ENCODE results near the gene EFCAB5.
"Not testable (repeated sequence)": the region's sequence is repeated elsewhere in the genome, so short reads cannot be mapped to it uniquely, and the experiment has no call there.

EFCAB5 gene

DNA sequence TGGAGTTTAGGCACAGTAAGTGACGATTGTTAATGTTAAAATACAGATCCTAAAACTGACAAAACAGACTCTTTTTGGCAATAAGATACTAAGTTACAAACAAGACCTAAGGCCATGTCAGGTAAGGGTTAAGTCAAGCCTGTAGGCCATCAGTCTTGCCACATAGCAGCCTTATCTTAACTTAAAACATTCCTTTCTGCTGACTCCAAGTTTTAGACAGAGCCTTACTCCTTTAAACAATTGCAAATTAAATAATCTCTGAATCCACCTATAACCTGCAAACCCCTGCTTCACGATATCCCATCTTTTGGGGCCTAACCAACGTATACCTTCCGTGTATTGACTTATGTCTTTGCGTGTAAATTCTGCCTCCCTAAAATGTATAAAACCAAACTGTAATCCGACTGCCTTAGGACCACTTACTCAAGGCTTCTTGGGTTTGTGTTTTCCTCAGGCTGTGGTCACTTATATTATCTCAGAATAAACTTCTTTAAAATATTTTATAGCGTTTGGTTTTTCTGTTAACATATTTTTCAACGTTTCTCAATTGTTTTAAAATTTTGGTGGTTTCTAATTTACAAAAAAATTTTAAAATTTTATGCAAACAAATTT, 64.4 kb downstream of the EFCAB5 start:
- no peak for DNase-seq (ENCODE audit: low read depth in 3 of 3)

DNA sequence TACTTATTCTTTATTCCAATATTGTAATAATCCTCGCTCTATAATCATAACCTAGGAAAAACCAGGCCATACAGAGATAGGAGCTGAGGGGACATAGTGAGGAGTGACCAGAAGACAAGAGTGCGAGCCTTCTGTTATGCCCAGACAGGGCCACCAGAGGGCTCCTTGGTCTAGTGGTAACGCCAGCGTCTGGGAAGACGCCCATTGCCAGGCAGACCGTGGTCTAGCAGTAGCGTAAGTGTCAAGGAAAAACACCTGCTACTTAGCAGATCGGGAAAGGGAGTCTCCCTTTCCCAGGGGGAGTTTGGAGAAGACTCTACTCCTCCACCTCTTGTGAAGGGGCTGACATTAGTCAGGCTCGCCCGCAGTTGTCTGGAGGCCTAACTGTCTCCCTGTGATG, 70.5 kb downstream of the EFCAB5 start:
- not testable (repeated sequence) for DNase-seq (ENCODE audit: low read depth in 3 of 3)

DNA sequence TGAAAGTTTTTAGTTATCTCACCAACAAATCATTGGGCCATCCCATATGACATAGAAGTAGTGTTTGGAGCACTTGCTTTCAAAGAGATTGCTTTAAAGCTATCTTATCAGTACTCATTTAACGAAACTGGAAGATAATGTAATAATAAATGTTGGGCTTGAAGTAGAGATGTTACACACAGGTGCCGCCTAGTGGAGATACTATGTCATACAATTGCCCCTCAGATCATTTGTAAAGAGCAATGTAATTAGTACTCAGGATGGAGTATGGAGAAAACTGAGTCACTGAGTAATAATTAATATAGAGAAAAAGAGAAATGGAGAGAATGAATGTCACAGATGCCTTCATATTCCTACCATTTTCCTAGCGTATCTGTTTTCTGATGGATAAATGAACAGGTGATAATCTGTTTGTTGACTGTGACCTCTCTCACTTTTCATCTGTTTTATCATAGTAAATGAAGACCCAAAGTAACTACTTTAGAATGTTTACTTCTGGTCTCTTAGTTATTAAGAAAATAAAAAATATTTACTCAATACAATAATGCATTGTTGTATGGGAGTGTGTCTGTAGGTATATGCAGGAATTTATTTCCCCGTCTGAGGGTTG, 80.4 kb downstream of the EFCAB5 start:
- DNase-seq (ENCODE audit: low read depth in 3 of 3) = peak in 1 of 3 experiments; percentile 5

DNA sequence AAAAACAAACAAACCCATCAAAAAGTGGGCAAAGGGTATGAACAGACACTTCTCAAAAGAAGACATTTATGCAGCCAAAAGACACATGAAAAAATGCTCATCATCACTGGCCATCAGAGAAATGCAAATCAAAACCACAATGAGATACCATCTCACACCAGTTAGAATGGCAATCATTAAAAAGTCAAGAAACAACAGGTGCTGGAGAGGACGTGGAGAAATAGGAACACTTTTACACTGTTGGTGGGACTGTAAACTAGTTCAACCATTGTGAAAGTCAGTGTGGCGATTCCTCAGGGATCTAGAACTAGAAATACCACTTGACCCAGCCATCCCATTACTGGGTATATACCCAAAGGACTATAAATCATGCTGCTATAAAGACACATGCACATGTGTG, 83.9 kb downstream of the EFCAB5 start:
- not testable (repeated sequence) for DNase-seq (ENCODE audit: low read depth in 3 of 3)

DNA sequence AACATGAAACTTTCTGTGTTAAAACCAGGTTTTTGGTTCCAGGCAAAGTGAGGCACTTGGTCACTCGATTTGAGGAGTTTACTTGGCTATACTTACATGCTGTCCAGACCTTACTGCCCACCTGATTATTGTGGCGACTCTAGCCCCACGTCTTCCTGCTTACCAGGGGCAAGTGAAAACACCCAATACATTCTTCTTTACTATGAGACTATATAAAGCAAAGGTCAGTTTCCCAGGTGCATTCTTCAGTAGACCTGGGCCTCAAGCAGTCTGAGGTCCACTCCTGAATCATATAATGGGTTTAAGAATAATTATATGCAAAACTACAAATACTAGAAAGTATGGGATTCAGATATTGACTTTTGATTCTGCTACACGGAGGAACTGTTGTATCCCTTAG, 86.2 kb downstream of the EFCAB5 start:
- DNase-seq (ENCODE audit: low read depth in 3 of 3) = no peak

DNA sequence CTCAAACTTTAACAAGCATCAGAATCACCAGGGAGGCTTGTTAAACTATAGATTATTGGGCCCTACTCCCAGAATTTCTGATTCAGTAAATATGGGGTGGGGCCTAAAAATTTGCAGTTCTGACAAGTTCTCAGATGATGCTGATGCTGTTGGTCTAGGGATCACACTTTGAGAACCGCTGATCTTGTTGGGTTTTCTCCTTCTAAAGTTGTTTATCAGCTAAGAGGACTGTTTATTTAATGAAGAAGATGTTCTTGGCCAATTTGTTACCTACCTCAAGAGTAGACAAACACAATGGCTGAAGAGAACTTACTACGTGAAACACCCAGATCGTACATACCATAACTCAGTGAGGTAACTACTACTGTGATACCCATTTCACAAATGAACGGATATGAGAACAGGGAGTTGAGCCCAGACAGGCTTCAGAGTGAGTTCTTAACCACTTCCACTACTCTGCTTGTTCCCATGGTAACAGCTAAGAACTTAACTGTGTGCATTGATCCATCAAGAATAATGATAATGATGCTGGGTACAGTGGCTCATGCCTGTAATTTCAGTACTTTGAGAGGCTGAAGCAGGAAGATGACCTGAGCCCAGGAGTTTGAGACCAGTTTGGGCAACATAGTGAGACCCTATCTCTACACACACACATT, 89.9 kb downstream of the EFCAB5 start:
- no peak for DNase-seq (ENCODE audit: low read depth in 3 of 3)

DNA sequence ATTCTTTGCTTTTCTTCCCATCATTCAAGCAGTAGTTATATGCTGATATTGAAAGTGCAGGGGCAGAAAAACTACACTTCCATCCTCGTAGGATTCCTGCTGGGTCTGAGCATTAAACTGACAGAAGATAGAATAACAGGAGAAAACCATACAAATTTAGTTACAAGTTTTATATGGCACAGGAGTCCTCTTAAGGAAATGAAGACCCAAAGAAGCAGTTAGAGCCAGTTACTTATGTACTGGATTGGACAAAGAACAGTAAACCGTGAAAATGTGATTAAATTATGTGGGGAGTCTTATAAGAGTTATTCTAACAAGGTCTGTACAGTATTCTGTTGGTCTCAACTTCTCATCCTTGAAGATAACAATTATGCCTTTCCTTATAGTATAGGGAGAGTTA, 93.9 kb downstream of the EFCAB5 start:
- no peak for DNase-seq (ENCODE audit: low read depth in 3 of 3)

DNA sequence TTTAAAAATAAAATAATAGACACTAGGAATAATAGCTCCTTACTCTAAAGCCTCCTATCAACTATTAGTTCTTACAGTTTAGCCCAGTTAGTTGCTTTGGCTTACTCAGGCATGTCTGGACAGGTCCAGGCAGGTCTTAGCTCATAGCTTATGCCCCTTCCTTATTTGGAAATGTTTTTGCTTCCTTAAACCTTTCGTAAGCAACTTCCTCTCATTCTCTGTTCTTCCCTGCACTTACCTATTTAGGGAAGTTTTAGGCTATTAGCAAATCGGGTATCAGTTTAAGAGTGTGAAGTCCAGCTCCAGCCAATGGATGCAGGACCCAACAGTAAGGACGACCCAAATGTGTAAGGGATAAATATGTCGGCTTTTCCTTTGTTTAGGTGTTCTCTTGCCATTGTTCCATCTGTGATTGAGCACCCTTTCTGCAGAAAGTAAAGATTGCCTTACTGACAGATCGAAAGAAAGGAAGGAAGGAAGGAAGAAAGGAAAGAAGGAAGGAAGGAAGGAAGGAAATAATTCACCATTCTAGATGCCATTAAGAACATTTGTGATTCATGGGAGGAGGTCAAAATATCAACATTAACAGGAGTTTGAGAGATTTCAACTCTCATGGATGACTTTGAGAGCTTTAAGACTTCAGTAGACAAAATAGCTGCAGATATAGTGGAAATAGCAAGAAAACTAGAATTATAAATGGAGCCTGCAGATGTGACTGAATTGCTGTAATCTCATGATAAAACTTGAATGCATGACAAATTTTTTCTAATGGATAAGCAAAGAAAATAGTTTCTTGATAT, 99.5 kb downstream of the EFCAB5 start:
- not testable (repeated sequence) for DNase-seq (ENCODE audit: low read depth in 3 of 3)

DNA sequence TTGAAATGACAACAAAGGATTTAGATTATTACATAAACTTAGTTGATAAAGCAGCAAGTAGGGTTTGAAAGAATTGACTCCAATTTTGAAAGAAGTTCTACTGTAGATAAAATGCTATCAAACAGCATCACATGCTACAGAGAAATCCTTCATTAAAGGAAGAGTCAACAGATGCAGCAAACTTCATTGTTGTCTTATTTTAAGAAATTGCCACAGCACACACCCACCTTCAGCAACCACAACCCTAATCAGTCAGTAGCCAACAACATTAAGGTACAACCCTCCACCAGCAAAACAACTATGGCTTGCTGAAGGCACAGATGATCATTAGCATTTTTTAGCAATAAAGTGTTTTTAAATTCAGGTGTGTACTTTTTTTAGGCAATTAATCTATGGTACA, 100.1 kb downstream of the EFCAB5 start:
- no peak for DNase-seq (ENCODE audit: low read depth in 3 of 3)

DNA sequence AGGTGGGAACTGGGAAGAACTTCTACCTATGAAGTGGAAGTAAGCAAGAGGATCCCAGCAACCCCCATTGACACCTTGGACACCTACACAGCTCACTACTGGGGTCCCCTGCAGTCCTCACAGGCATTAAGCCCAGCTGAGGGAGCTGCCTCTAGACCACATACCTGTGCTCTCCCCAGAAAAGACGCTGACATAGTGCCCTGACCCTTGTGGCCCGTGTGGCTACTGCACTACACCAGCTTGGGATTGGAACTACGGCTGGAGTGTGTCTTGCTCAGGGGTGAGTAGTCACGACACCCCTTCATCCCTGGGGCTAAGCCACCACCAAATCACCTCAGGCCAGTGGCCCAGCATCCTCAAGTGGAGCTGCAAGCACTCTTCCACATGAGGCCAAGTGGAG, 120.9 kb downstream of the EFCAB5 start:
- DNase-seq (ENCODE audit: low read depth in 3 of 3) = no peak

DNA sequence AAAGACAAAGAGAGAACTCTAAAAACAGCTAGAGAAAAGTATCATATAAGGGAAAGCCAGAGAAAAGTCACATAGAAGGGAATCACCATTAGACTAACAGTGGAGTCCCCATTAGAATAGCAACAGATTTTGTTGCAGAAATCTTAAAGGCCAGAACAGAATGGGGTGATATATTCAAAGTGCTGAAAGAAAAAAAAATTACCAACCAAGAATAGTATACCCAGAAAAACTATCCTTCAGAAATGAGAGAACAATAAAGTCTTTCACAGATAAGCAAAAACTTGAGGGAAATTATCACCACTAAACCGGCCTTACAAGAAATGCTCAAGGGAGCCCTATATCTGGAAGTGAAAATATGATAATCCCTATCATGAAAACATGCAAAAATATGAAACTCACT, 123.3 kb downstream of the EFCAB5 start:
- no peak for DNase-seq (ENCODE audit: low read depth in 3 of 3)

DNA sequence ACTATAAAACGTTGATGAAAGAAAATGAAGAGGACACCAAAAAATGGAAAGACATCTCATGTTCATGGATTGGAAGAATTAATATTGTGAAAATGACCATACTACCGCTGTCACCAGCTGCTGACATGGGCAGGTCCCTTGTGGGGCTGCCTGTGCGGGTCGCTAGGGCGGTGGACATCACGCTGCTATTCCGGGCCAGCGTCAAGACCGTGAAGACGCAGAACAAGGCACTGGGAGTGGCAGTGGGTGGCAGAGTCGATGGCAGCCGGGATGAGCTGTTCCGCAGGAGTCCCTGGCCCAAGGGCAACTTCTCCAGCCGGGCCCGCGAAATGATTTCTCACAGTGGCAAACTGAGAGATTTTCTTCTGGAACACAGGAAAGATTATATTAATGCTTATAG, 127.0 kb downstream of the EFCAB5 start:
- no peak for DNase-seq (ENCODE audit: low read depth in 3 of 3)

DNA sequence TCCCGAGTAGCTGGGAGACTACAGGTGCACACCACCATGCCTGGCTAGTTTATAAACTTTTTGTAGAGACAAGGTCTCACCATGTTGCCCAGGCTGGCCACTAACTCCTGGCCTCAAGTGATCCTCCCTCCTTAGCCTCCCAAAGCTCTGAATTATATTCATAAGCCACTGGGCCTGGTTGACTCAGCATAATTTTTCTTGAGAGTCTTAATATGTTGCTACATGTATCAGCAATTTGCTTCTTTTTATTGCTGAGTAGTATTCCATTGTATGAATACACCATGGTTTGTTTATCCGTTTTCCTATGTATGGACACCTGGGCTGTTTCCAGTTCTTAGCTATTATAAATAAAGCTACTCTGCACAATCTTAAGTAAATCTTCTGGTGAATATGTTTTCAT, 132.8 kb downstream of the EFCAB5 start:
- no peak for DNase-seq (ENCODE audit: low read depth in 3 of 3)

DNA sequence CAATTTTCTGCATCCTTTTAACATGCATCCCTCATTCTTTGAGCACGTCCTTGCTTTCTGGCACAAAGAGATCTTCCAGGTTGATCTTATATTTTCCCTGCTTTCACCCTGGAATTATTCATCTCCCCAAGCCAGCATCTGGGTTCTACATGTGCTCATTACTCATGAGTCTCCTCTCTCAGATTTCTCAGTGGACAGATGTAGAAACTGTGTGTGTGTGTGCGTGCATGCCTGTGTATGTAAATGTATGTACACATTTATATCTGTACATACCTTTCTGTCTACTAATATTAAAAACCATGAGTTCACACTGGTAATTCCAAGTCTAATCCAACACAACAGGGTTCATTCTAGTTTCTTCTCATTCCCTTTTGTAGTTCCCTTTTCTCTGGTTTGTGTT, 133.3 kb downstream of the EFCAB5 start:
- no peak for DNase-seq (ENCODE audit: low read depth in 3 of 3)

DNA sequence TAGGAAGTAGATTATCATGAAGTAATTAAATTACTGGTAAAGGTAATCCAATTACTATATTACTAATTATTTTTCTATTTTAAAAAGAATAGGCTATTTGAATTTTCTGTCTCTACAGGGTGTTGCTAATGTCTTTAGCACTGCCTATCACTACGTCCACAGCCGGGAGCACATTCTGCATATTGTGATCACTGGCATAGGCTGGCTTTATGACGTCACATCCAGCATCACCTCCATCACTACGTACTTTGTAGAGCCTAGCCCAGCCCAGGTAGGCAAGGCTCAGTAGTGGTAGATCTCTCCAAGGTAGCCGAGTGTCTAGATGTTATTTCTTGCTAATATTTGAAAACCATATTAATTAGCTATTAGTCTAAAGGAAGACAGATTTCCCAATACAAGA, 141.3 kb downstream of the EFCAB5 start:
- DNase-seq (ENCODE audit: low read depth in 3 of 3) = no peak

DNA sequence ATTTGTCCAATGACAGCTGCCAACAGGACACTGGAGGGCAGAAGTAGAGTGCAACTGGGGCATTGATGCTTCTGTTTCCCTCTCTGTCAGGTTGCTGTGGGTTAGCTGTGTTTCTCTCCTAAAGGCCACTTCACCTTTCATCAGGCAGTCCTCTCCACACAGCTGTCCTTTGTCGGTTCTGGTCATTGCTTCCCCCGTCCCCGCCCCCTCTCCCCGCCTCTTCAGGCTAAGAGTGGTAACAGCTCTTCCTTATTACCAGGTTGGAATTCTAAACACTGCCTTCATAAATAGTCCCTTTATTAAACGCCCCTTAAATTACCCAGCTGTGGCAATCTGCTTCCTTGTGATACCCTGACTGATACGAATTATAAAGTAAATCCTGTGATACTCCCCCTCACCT, 143.4 kb downstream of the EFCAB5 start:
- no peak for DNase-seq (ENCODE audit: low read depth in 3 of 3)

DNA sequence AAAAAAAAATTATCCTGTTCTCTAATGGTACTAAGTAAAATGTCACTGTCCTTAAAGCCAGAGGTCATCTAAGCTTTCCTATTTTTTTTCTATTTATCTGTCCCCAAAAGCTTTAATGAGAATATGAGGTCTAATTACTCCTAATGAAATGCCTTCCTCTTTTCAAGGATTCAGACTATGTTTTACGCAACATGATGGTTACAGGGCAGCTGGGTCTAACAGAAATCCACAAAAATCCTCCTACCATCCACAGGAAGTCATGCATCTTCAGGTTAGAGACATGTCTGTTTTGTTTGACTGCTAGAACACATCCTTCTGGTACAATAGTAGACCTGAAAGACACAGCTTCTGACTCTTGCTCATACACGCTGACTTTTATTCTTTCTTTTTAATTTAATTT, 145.5 kb downstream of the EFCAB5 start:
- DNase-seq (ENCODE audit: low read depth in 3 of 3) = no peak

DNA sequence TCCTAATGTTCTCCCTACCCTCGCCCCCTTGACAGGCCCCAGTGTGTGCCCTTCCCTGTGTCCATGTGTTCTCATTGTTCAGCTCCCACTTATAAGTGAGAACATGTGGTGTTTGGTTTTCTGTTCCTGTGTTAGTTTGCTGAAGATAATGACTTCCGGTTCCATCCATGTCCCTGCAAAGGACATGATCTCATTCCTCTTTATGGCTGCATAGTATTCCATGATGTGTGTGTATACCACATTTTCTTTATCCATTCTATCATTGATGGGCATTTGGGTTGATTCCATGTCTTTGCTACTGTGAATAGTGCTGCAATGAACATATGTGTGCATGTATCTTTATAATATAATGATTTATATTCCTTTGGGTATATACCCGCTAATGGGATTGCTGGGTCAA, 146.0 kb downstream of the EFCAB5 start:
- DNase-seq (ENCODE audit: low read depth in 3 of 3) = not testable (repeated sequence)

DNA sequence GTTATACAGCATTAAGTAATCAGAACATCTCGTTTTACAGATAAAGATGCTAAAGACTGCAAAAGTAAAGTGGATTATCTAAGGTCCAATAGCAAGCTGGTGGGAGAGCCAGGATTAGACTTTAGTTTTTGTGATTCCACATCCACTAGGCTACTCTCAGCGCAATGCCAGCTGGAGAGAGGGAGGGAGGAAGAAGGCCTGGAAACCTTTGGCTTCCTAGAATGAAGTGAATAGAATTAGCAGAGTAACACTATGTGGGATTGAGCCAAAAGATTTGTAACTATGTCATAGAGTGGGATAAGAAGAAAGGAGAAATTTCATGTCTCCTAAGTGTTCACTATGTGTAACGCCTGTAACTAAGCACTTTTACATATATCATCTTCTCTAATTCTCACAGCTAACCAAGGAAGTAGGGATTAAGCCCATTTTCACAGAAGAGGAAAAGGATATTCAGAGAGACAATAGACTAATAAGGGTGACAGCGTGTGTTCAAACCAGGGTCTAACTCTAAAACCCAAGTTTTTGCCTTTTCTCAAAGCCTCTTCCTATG, 149.8 kb downstream of the EFCAB5 start:
- DNase-seq (ENCODE audit: low read depth in 3 of 3) = no peak

DNA sequence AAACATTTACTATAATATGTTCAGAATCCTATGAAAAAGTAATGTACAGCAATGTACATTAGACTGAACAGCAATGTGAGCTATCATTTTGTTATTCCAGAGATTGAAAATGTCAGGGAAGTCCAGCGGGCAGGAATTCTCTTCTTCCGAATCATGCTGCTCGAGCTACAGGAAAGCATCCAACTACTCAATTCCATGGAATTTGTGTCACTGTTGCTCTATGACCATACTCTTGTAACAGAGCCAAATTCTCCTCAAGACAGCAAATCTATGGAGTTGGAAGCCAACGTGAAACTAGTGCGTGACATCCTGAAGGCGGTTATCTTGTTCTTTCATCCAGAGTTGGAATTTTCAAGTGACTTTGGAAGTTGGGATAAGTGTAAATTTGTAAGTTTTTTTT, 150.3 kb downstream of the EFCAB5 start:
- DNase-seq (ENCODE audit: low read depth in 3 of 3) = no peak

DNA sequence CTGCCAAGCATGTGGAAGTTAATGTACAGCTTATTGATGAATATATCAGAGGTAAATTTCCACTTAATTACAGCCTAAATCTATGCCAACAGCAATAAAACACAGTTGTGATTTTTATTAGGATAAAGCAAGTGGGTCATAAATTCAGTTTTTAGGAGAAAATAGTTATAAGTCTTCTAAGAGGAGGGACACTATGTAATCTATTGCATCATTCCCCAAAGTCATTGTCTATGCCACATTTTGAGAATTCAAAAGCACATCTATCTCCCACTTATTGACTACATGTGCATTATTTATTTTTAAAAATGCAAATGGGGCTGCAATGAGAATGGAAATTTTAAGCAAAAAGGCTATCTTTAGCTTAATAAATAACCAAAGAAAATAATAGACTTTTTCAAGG, 151.5 kb downstream of the EFCAB5 start:
- DNase-seq (ENCODE audit: low read depth in 3 of 3) = no peak

DNA sequence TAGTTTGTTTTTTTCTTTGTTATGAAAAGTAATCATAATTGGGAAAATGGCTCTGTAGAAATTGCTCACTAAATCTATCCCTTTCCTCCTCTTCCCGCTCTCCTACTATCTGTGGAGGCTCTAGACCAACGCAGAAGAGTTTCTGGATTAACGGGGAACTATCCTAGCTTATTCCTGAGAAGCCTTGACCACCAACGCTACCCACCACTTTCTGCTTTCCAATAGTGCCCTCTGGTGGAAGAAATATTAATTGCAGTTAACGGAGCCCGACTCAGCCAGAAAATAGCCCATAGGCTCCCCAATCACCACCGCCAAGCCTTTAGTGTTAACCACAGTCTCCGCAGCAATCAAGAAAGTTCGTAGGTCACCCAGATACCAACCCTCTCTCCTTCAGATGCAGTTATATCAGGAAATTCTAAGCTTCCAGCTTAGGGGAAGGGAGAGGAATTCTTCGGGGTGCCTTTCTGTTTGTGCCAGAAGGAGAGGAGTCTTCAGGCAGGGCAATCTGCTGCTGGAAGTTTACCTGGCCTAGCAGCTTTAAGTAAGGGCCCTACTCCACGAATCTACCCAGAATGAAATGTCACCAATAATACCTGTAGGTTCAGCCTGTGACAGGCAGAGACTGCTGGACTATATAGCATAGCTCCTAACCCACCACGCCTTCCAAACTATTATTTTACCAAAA, 152.2 kb downstream of the EFCAB5 start:
- no peak for DNase-seq (ENCODE audit: low read depth in 3 of 3)

All from stimulated activated CD4-positive, alpha-beta T cell treated with anti-CD3 and anti-CD28 coated beads, TNF-alpha, amount 100 ng/mL, for 4 hours (primary cell).